ENCODE measurements around the gene LAPTM5. TPM values are rescaled to one million over a fixed set of nuclear protein-coding genes. Genes with fewer than 3 reads are reported as not detected.

Gene LAPTM5
- total and polyA plus RNA-seq, 2 of the 13 experiments (the other 11 are each of a cell fraction or from before 2014, with no cell fraction given) = 0.41 to 0.86 TPM

DNA sequence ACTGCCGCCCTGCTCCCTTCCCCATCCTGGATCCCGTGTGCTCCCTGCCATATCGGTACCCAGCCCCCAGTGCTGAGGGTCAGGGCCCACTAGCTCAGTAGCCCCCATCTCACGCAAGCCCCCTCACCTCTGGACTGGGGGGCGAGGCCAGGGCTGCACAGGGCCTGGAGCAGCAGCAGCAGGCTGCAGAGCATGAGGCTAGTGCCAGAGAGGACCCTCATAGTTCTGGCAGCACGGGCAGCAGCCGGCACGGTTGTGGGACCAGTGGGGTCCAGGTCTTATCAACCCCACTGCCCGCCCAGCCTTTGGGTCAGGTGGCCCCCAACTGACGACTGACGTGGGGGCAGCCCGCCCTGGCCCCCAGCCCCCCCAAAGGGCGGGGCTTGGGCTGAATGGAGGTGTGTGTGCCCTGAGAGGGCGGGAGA lies 34.2 kb downstream of the LAPTM5 start, which contains the start of gene MATN1 (continued):
- TF ChIP-seq ZHX1 (CRISPR knock-in tag; IDR thresholded peaks at IDR 0.05; ENCODE audit: low read depth) (no peak), ZNF143 (CRISPR knock-in tag; IDR thresholded peaks at IDR 0.05) (no peak), ZNF746 (CRISPR knock-in tag; IDR thresholded peaks at IDR 0.05) (no peak)

GRCh38 chr1:30721812-30722537 lies 35.6 kb downstream of the LAPTM5 start:
- H3K9ac ChIP-seq (ENCODE audit: insufficient read depth, low read depth, low read length) = no peak overlapping the region
- ATAC-seq (no peak), FAIRE-seq (no peak), DNase-seq (ENCODE audit: low spot score) (no peak)
- peaks cover 11% of the 10 kb centered on the region for H3K4me1 ChIP-seq (ENCODE audit: insufficient read depth, low read length)
- in situ Hi-C loops (cut with HindIII; ENCODE audit: extremely low pct_ligation_motif_present, low pct_unique_long_range_greater_than_20kb) = no loop called here
- CTCF ChIA-PET (ENCODE audit: low intra/inter-chr PET ratio, low total read pairs) = interaction anchor here (5.3 kb wide), 1 partner anchor 56 kb away, joined by 73 read pairs; no protein-coding TSS in a partner anchor
- H3K4me3 ChIP-seq (replicated peaks in 1 of 3; ENCODE audit: insufficient read depth in 1 of 3, low read depth in 2 of 3, low read length in 3 of 3) = no peak overlapping the region
- BruUV-seq (replicated peaks) = no TSS peak
- TF ChIP-seq LCORL (IDR thresholded peaks at IDR 0.05) (0 out of 2 replicates have a peak, but pooled peaks have one; percentile 16), LCORL (CRISPR knock-in tag; IDR thresholded peaks at IDR 0.05) (no peak), ZNF749 (CRISPR knock-in tag; IDR thresholded peaks at IDR 0.05; ENCODE audit: borderline replicate concordance) (no peak)
- H2AFZ ChIP-seq (ENCODE audit: low read length) = no peak overlapping the region
- H3K9me3 ChIP-seq (ENCODE audit: low read length) = no peaks in the 10 kb centered on the region
- H3K27me3 ChIP-seq (ENCODE audit: control insufficient read depth in 1 of 2, insufficient read depth in 2 of 2, low read length in 2 of 2) = no peaks in the 10 kb centered on the region
- intact Hi-C loops (cut with micrococcal nuclease; ENCODE audit: unreplicated experiment) = no loop called here
- no peaks in the 10 kb centered on the region; the same call in 1 of the 2 replicates for H4K20me1 ChIP-seq (ENCODE audit: insufficient read depth, low read length)
- POLR2A ChIA-PET = no interaction called here
- H3K4me2 ChIP-seq (ENCODE audit: low read depth, low read length) = no peak overlapping the region
- H3K79me2 ChIP-seq (ENCODE audit: insufficient read depth, low read length) = no peaks in the 10 kb centered on the region
- H3K27ac ChIP-seq (ENCODE audit: extremely low read length, insufficient read depth, low read length) = no peak overlapping the region
- no CpG with 5 or more reads among the region's 9 CpGs for WGBS (ENCODE audit: low lambda C conversion rate)
- H3K36me3 ChIP-seq (replicated peaks in 1 of 2; ENCODE audit: control insufficient read depth in 1 of 2, insufficient read depth in 2 of 2, low read length in 2 of 2) = no peaks in the 10 kb centered on the region

All from HepG2 (cell line).